ENCODE results near the gene SLC7A9.

Gene SLC7A9

GRCh38 chr19:32814624-32815023 lies 54.9 kb downstream of the SLC7A9 start:
- H3K27me3 ChIP-seq (ENCODE audit: control insufficient read depth in 1 of 2, insufficient read depth in 2 of 2, low read length in 2 of 2): peaks cover 2 to 3% of the 10 kb centered on the region in 2 donors

DNA sequence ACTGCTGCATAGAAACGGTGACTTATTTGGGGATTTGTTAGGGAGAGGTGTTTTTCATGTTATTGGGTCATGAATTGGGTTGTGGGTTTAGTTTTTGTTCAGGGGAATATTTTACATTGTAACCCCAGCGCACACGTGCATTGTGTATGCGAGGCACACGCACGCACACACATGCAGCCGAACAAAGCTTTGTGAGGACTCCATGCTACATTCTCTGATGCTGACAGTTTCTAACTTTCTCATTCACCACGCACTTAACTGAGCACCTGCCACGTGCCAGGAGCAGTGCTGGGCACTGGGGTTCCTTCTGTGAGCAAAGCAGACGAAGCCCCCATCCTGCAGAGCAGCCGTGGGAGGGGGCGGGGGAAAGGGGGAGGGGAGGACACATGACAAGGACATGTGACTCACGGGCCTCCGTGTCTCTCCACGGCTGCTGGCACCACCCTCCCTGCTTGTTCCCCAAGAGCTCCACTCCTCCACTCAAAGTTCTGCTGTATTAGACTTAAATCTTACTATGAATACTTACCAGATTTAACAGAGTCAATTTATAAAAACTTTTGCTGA lies 55.6 kb downstream of the SLC7A9 start:
- Histone ChIP-seq H3K9me3 (ENCODE audit: control insufficient read depth in 2 of 2, low read length in 2 of 2) (no peaks in the 10 kb centered on the region), H3K36me3 (ENCODE audit: control insufficient read depth in 2 of 2, insufficient read depth in 2 of 2, low read length in 2 of 2) (no peaks in the 10 kb centered on the region), H3K4me3 (ENCODE audit: low read length in 2 of 2) (no peak overlapping the region), H3K27me3 (ENCODE audit: control insufficient read depth in 1 of 2, insufficient read depth in 2 of 2, low read length in 2 of 2) (peaks cover 2 to 3% of the 10 kb centered on the region in 2 donors), H3K9ac (ENCODE audit: low read length in 2 of 2) (no peak overlapping the region), H3K27ac (ENCODE audit: low read length) (no peak overlapping the region), H3K4me1 (ENCODE audit: control insufficient read depth, insufficient read depth, low read length) (no peaks in the 10 kb centered on the region)

More at GRCh38 chr19:32814624-32815023, 54.9 kb downstream of the SLC7A9 start:
- Histone ChIP-seq H3K9me3 (ENCODE audit: control insufficient read depth in 2 of 2, low read length in 2 of 2) (no peaks in the 10 kb centered on the region), H3K4me3 (ENCODE audit: low read length in 2 of 2) (no peak overlapping the region), H3K4me1 (ENCODE audit: control insufficient read depth, insufficient read depth, low read length) (no peaks in the 10 kb centered on the region), H3K36me3 (ENCODE audit: control insufficient read depth in 2 of 2, insufficient read depth in 2 of 2, low read length in 2 of 2) (no peaks in the 10 kb centered on the region), H3K9ac (ENCODE audit: low read length in 2 of 2) (no peak overlapping the region), H3K27ac (ENCODE audit: low read length) (no peak overlapping the region)

DNA sequence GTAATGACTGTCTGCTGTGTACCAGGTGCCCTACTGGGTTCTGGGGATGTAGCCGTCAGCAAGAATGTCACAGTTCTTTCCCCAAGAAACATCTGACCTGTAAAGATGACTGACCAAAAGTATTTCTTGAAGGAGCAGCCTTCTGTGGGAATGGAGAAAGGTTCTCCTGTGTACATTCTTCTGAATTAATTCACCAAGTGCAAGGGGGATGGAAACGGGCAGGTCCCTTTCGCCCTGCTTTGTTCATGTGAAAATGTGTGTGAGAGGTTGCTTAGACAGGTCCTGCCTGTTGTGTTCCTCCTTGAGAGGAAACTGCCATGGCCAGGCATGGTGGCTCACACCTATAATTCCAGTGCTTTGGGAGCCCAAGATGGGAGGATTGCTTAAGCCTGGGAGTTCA lies 57.0 kb downstream of the SLC7A9 start:
- no peaks in the 10 kb centered on the region for H3K36me3 ChIP-seq (ENCODE audit: control insufficient read depth in 2 of 2, insufficient read depth in 2 of 2, low read length in 2 of 2)
- peaks cover 0 to 3% of the 10 kb centered on the region in 2 donors for H3K27me3 ChIP-seq (ENCODE audit: control insufficient read depth in 1 of 2, insufficient read depth in 2 of 2, low read length in 2 of 2)
- H3K9me3 ChIP-seq (ENCODE audit: control insufficient read depth in 2 of 2, low read length in 2 of 2): no peaks in the 10 kb centered on the region
- no peak overlapping the region for H3K27ac ChIP-seq (ENCODE audit: low read length)
- H3K4me3 ChIP-seq (ENCODE audit: low read length in 2 of 2): no peak overlapping the region
- no peaks in the 10 kb centered on the region for H3K4me1 ChIP-seq (ENCODE audit: control insufficient read depth, insufficient read depth, low read length)
- H3K9ac ChIP-seq (ENCODE audit: low read length in 2 of 2): no peak overlapping the region

DNA sequence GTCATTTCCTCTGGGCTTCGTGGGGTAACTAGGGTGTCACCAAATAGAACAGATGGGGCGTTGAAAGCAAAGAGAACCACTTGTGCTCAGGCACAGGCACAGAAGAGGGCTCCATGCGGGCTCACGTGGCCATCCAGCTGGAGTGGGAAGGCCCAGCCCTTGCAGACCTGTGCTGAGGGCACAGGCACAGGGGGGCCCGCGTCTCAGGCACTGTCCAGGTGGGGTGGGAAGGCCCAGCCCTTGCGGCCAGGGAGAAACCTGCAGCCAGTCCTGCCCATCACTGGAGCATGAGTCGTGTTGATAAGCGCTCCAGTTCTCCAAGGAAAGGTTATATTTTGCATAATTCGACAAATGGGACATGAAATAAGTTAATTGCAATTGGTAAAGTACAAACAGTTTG lies 57.5 kb downstream of the SLC7A9 start:
- no peak overlapping the region for H3K4me3 ChIP-seq (ENCODE audit: low read length in 2 of 2)
- no peaks in the 10 kb centered on the region for H3K9me3 ChIP-seq (ENCODE audit: control insufficient read depth in 2 of 2, low read length in 2 of 2)
- H3K27me3 ChIP-seq (ENCODE audit: control insufficient read depth in 1 of 2, insufficient read depth in 2 of 2, low read length in 2 of 2): peaks cover 0 to 3% of the 10 kb centered on the region in 2 donors
- no peak overlapping the region for H3K9ac ChIP-seq (ENCODE audit: low read length in 2 of 2)
- H3K4me1 ChIP-seq (ENCODE audit: control insufficient read depth, insufficient read depth, low read length): no peaks in the 10 kb centered on the region
- no peaks in the 10 kb centered on the region for H3K36me3 ChIP-seq (ENCODE audit: control insufficient read depth in 2 of 2, insufficient read depth in 2 of 2, low read length in 2 of 2)
- no peak overlapping the region for H3K27ac ChIP-seq (ENCODE audit: low read length)

- no peaks in the 10 kb centered on the region for H3K9me3 ChIP-seq (ENCODE audit: control insufficient read depth in 2 of 2, low read length in 2 of 2)
- no peaks in the 10 kb centered on the region for H3K4me1 ChIP-seq (ENCODE audit: control insufficient read depth, insufficient read depth, low read length)
- H3K27me3 ChIP-seq (ENCODE audit: control insufficient read depth in 1 of 2, insufficient read depth in 2 of 2, low read length in 2 of 2): peaks cover 0 to 3% of the 10 kb centered on the region in 2 donors
Observed at GRCh38 chr19:32811151-32811550, 58.4 kb downstream of the SLC7A9 start.

GRCh38 chr19:32810452-32810851 lies 59.1 kb downstream of the SLC7A9 start:
- Histone ChIP-seq H3K4me3 (ENCODE audit: low read length in 2 of 2) (no peak overlapping the region), H3K27me3 (ENCODE audit: control insufficient read depth in 1 of 2, insufficient read depth in 2 of 2, low read length in 2 of 2) (peaks cover 0 to 4% of the 10 kb centered on the region in 2 donors)

More at GRCh38 chr19:32811151-32811550, 58.4 kb downstream of the SLC7A9 start:
- Histone ChIP-seq H3K4me3 (ENCODE audit: low read length in 2 of 2) (no peak overlapping the region), H3K9ac (ENCODE audit: low read length in 2 of 2) (no peak overlapping the region), H3K36me3 (ENCODE audit: control insufficient read depth in 2 of 2, insufficient read depth in 2 of 2, low read length in 2 of 2) (no peaks in the 10 kb centered on the region), H3K27ac (ENCODE audit: low read length) (no peak overlapping the region)

GRCh38 chr19:32809754-32810153 lies 59.8 kb downstream of the SLC7A9 start:
- H3K36me3 ChIP-seq (ENCODE audit: control insufficient read depth in 2 of 2, insufficient read depth in 2 of 2, low read length in 2 of 2): no peaks in the 10 kb centered on the region
- no peak overlapping the region for H3K9ac ChIP-seq (ENCODE audit: low read length in 2 of 2)
- H3K9me3 ChIP-seq (ENCODE audit: control insufficient read depth in 2 of 2, low read length in 2 of 2): no peaks in the 10 kb centered on the region
- H3K4me1 ChIP-seq (ENCODE audit: control insufficient read depth, insufficient read depth, low read length): no peaks in the 10 kb centered on the region
- H3K27me3 ChIP-seq (ENCODE audit: control insufficient read depth in 1 of 2, insufficient read depth in 2 of 2, low read length in 2 of 2): peaks cover 0 to 4% of the 10 kb centered on the region in 2 donors
- H3K27ac ChIP-seq (ENCODE audit: low read length): no peak overlapping the region
- no peak overlapping the region for H3K4me3 ChIP-seq (ENCODE audit: low read length in 2 of 2)

More at GRCh38 chr19:32810452-32810851, 59.1 kb downstream of the SLC7A9 start:
- Histone ChIP-seq H3K36me3 (ENCODE audit: control insufficient read depth in 2 of 2, insufficient read depth in 2 of 2, low read length in 2 of 2) (no peaks in the 10 kb centered on the region), H3K9me3 (ENCODE audit: control insufficient read depth in 2 of 2, low read length in 2 of 2) (no peaks in the 10 kb centered on the region), H3K4me1 (ENCODE audit: control insufficient read depth, insufficient read depth, low read length) (no peaks in the 10 kb centered on the region), H3K9ac (ENCODE audit: low read length in 2 of 2) (no peak overlapping the region), H3K27ac (ENCODE audit: low read length) (no peak overlapping the region)

DNA sequence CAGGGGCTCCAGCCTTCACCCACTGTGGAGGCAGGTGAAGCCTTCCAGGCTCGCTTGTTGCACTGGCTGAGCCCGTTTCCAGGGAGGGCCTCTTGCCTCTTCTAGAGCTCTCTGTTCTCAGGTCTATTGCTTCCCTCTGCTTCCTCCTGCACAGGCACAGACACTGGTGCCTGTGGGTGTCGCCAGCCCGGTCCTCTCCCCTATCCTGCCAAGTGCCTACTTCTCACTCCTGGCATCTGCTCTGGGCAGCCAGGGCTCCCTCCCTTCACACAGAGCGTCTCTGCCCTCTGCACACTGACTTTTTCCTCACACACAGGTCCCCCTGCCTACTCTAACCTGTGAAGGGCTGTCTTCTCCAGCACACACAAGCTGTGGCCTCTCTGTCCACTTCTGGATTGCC lies 60.3 kb downstream of the SLC7A9 start:
- no peak overlapping the region for H3K27ac ChIP-seq (ENCODE audit: low read length)
- H3K36me3 ChIP-seq (ENCODE audit: control insufficient read depth in 2 of 2, insufficient read depth in 2 of 2, low read length in 2 of 2): no peaks in the 10 kb centered on the region
- H3K27me3 ChIP-seq (ENCODE audit: control insufficient read depth in 1 of 2, insufficient read depth in 2 of 2, low read length in 2 of 2): peaks cover 0 to 2% of the 10 kb centered on the region in 2 donors
- H3K9me3 ChIP-seq (ENCODE audit: control insufficient read depth in 2 of 2, low read length in 2 of 2): no peaks in the 10 kb centered on the region
- H3K9ac ChIP-seq (ENCODE audit: low read length in 2 of 2): no peak overlapping the region
- no peaks in the 10 kb centered on the region for H3K4me1 ChIP-seq (ENCODE audit: control insufficient read depth, insufficient read depth, low read length)
- H3K4me3 ChIP-seq (ENCODE audit: low read length in 2 of 2): no peak overlapping the region

DNA sequence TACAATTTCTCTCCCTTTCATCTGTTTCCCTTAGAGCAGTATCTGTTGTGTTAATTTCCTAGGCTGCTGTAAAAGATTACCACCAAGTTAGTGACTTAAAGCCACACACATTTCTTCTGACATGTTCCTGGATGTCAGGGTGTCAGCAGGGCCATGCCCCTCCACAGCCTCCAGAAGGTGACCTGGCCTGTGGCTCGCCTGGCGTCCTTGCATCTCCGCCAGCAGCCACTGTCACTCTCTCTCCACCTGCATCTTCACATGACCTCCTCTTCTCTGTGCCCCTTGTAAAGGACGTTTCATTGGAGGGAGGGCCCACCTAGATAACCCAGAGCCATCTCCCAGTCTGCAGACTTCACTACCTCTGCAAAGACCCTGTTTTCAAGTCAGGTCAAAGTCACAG lies 61.3 kb downstream of the SLC7A9 start:
- no peaks in the 10 kb centered on the region for H3K4me1 ChIP-seq (ENCODE audit: control insufficient read depth, insufficient read depth, low read length)
- H3K36me3 ChIP-seq (ENCODE audit: control insufficient read depth in 2 of 2, insufficient read depth in 2 of 2, low read length in 2 of 2): no peaks in the 10 kb centered on the region
- H3K4me3 ChIP-seq (ENCODE audit: low read length in 2 of 2): no peak overlapping the region
- no peaks in the 10 kb centered on the region for H3K9me3 ChIP-seq (ENCODE audit: control insufficient read depth in 2 of 2, low read length in 2 of 2)
- H3K27ac ChIP-seq (ENCODE audit: low read length): no peak overlapping the region
- no peak overlapping the region for H3K9ac ChIP-seq (ENCODE audit: low read length in 2 of 2)
- peaks cover 0 to 2% of the 10 kb centered on the region in 2 donors for H3K27me3 ChIP-seq (ENCODE audit: control insufficient read depth in 1 of 2, insufficient read depth in 2 of 2, low read length in 2 of 2)

DNA sequence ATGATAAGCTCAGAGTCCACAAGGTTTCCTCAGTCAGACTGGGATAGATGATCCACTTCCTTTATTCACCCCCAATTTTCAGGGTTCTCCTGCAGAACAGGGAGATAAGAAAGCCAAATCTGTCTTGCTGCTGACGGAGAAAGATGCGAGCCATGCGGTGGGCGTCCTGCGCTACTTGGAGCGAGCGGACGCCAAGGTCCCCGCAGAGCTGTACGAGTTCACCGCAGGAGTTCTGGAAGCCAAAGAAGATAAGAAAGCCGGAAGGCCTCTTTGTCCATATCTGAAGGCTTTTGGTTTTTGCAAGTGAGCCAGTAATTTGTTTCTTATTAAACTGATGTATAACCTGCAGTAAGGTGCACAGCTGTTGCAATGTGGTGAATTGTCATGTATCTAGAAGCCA lies 66.7 kb downstream of the SLC7A9 start:
- no peaks in the 10 kb centered on the region for H3K36me3 ChIP-seq (ENCODE audit: control insufficient read depth in 2 of 2, insufficient read depth in 2 of 2, low read length in 2 of 2)
- H3K27me3 ChIP-seq (ENCODE audit: control insufficient read depth in 1 of 2, insufficient read depth in 2 of 2, low read length in 2 of 2): peaks cover 0 to 2% of the 10 kb centered on the region in 2 donors
- no peak overlapping the region for H3K27ac ChIP-seq (ENCODE audit: low read length)
- H3K4me3 ChIP-seq (ENCODE audit: low read length in 2 of 2): no peak overlapping the region
- no peak overlapping the region for H3K9ac ChIP-seq (ENCODE audit: low read length in 2 of 2)
- H3K9me3 ChIP-seq (ENCODE audit: control insufficient read depth in 2 of 2, low read length in 2 of 2): no peaks in the 10 kb centered on the region
- H3K4me1 ChIP-seq (ENCODE audit: control insufficient read depth, insufficient read depth, low read length): no peaks in the 10 kb centered on the region

DNA sequence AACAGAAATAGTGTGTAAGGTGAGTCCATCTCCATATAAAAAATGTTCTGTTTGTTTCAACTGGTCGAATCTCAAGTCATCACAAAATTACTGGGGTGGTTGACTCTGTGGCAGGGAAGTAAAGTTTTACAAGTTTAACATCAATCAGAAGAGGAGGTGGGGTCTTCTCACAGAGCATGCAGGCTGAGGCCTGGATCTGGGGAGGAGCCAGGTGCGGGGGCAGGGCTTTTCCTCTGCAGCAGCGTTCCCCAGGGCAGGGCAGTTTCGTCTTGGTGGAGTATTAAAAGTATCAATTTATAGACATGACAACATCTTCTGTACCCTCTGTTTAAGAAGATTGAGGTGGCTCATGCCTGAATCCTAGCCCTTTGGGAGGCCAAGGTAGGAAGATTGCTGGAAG lies 68.8 kb downstream of the SLC7A9 start:
- no peaks in the 10 kb centered on the region for H3K36me3 ChIP-seq (ENCODE audit: control insufficient read depth in 2 of 2, insufficient read depth in 2 of 2, low read length in 2 of 2)
- H3K4me1 ChIP-seq (ENCODE audit: control insufficient read depth, insufficient read depth, low read length): no peaks in the 10 kb centered on the region
- H3K9ac ChIP-seq (ENCODE audit: low read length in 2 of 2): no peak overlapping the region
- no peak overlapping the region for H3K27ac ChIP-seq (ENCODE audit: low read length)
- H3K4me3 ChIP-seq (ENCODE audit: low read length in 2 of 2): no peak overlapping the region
- no peaks in the 10 kb centered on the region for H3K27me3 ChIP-seq (ENCODE audit: control insufficient read depth in 1 of 2, insufficient read depth in 2 of 2, low read length in 2 of 2)
- H3K9me3 ChIP-seq (ENCODE audit: control insufficient read depth in 2 of 2, low read length in 2 of 2): no peaks in the 10 kb centered on the region
